IMR-90 (cell line): ENCODE measurements around the gene COX7A2L.

Source experiments
- CEBPB ChIP-seq: IDR thresholded peaks from 2 replicates; pipeline ENCODE4 v1.6.1; 2012; ENCODE audit warnings: low read depth, low read length, improper control_type of control experiment
- POLR2A ChIP-seq: IDR thresholded peaks from 2 replicates; pipeline ENCODE4 v1.6.1; 2012; ENCODE audit warnings: mild to moderate bottlenecking, low read depth, low read length
- RAD21 ChIP-seq: IDR thresholded peaks from 2 replicates; pipeline ENCODE4 v1.6.1; 2012; ENCODE audit warnings: low read length, improper control_type of control experiment
- SMC3 ChIP-seq: fragments of 150-350 bp; IDR thresholded peaks from 2 replicates; pipeline ENCODE4 v1.6.1; 2016; ENCODE audit warnings: low read depth, mild to moderate bottlenecking, antibody characterized with exemption, low read length, moderate library complexity
- TF ChIP-seq, protein P1 (sequence below): conservative IDR thresholded peaks from 2 replicates; pipeline ENCODE4 v1.5.1; 2012; ENCODE audit warnings: mild to moderate bottlenecking, low read depth, low read length, improper control_type of control experiment

DNA sequence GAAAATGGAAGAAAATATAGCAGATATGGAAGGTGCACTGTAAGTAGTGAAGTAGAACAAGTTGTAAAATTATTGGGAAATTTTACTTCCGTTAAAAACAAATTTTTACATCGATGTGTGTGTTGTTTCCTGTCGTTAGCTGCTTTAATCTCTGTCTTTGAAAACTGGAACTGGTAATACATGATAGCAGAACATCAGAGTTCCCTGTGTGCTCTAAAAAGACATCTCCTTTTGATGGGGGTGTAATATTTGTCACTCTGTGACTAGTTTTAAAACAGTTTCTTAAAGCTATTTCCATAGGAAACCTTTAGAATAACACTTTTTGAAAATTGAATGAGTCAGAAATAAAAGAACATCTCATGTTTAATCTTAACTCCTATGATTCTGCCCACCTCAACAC, 43.5 kb downstream of the COX7A2L start:
- TF ChIP-seq POLR2A (no peak), CEBPB (no peak), SMC3 (no peak), RAD21 (no peak)
- TF ChIP-seq, protein P1, sequence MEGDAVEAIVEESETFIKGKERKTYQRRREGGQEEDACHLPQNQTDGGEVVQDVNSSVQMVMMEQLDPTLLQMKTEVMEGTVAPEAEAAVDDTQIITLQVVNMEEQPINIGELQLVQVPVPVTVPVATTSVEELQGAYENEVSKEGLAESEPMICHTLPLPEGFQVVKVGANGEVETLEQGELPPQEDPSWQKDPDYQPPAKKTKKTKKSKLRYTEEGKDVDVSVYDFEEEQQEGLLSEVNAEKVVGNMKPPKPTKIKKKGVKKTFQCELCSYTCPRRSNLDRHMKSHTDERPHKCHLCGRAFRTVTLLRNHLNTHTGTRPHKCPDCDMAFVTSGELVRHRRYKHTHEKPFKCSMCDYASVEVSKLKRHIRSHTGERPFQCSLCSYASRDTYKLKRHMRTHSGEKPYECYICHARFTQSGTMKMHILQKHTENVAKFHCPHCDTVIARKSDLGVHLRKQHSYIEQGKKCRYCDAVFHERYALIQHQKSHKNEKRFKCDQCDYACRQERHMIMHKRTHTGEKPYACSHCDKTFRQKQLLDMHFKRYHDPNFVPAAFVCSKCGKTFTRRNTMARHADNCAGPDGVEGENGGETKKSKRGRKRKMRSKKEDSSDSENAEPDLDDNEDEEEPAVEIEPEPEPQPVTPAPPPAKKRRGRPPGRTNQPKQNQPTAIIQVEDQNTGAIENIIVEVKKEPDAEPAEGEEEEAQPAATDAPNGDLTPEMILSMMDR: no peak
